GM18499 (cell line): Measurements from ENCODE around the gene STK40.

ENCODE experiments used
- ATAC-seq: cut with Tn5 transposase; IDR thresholded peaks from one replicate; pipeline ENCODE4 v1.9.1; 2021; ENCODE audit warnings: moderate number of reproducible peaks; ENCODE audit not compliant: insufficient read depth, unreplicated experiment

Gene STK40

GRCh38 chr1:36385410-36386264 is at the start of gene STK40:
TSS of gene STK40 (minus strand) at chr1:36385924. CDS start at chr1:36361332, 24,592 bp downstream.
- peak; percentile 72 for ATAC-seq

- no peak for ATAC-seq
Observed at GRCh38 chr1:36433102-36433501, 47.4 kb upstream of the STK40 start.

GRCh38 chr1:36432616-36433015 is 46.9 kb upstream of the STK40 start:
- no peak for ATAC-seq

GRCh38 chr1:36425791-36426190 is 40.1 kb upstream of the STK40 start:
- no peak for ATAC-seq

- ATAC-seq, result no peak
Observed at GRCh38 chr1:36421649-36422048, 35.9 kb upstream of the STK40 start.

GRCh38 chr1:36420836-36421317 is 35.2 kb upstream of the STK40 start:
- ATAC-seq, result no peak

GRCh38 chr1:36420409-36420808 is 34.7 kb upstream of the STK40 start:
- no peak for ATAC-seq

GRCh38 chr1:36419569-36419968 is 33.8 kb upstream of the STK40 start:
- no peak for ATAC-seq

- ATAC-seq, result no peak
Observed at GRCh38 chr1:36419140-36419539, 33.4 kb upstream of the STK40 start.

GRCh38 chr1:36417931-36418330 is 32.2 kb upstream of the STK40 start:
- no peak for ATAC-seq

GRCh38 chr1:36415661-36416326 is 30.1 kb upstream of the STK40 start:
- no peak for ATAC-seq

GRCh38 chr1:36414384-36414783 is 28.7 kb upstream of the STK40 start:
- no peak for ATAC-seq

- no peak for ATAC-seq
Observed at GRCh38 chr1:36411674-36412648, 26.2 kb upstream of the STK40 start.

GRCh38 chr1:36408479-36408878 is 22.8 kb upstream of the STK40 start:
- no peak for ATAC-seq

- no peak for ATAC-seq
Observed at GRCh38 chr1:36406440-36406839, 20.7 kb upstream of the STK40 start.

- ATAC-seq, result no peak
Observed at GRCh38 chr1:36402504-36402890, 16.8 kb upstream of the STK40 start.

GRCh38 chr1:36401602-36402503 is 16.1 kb upstream of the STK40 start:
- ATAC-seq, result no peak

GRCh38 chr1:36400825-36401601 is 15.3 kb upstream of the STK40 start:
- no peak for ATAC-seq

GRCh38 chr1:36400514-36400824 is 14.7 kb upstream of the STK40 start:
- ATAC-seq, result no peak
